Measurements from ENCODE around the gene PHLPP1.

Gene PHLPP1

GRCh38 chr18:62984656-62985315 is 269.4 kb downstream of the PHLPP1 start:
- no peak for DNase-seq (ENCODE audit: low read depth)

- DNase-seq (ENCODE audit: low read depth), result no peak
Measured at GRCh38 chr18:62986490-62986889, 271.1 kb downstream of the PHLPP1 start.

DNA sequence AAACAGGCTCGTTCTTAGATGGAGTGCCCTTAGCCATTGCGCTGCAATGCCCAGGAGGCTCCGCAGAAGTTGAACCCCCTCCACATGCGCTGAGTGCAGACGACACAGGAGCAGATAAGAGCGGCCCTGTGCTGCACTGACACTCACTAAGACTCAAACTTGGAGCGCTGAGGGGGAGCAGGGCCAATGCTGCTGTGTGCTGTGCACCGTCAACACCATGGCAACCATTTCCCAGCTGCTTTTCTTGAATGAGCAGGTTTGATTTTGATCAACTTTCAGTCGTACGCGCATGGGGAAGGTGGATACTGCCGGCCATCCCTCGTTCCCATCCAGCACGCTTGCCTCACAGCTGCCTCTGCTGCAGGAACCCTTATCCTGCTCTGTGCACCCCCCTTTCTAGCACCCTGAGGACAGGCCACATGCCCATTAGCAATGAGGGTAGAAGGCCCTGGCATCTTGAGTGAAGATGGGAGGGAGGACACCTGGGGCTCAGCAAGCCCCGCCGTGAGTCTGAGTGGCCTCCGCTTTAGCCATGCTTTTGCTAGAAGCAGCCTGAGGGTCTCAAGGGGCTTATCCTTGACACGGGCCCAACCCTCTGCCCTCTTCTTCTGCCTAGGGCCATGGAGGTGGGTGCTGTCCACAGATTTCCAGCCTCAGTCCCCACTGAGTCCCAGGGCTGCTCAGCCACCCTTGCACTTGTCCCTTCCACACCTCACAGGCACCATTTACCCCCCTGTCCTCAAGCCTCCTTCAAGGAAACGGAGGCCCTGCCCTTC is 271.9 kb downstream of the PHLPP1 start:
- no peak for DNase-seq (ENCODE audit: low read depth)

DNA sequence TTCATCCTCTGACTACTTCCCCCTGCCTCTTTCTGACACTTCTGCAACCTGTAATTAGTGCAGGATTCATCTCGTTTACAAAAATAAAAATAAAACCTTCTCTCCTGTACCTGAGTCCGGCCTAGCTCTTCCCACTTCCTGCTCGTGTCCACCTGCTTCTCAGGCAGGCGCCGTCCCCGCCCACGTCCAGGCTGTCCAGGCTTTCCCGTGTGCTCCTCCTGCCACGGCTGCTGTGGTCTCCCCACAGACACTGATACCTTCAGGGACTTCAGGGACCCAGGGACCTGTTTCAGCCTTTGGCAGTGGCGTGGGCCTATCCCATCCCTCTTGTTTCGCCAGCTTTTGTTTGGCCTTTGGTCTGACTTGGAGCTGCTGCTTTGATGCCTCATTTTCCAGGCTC is 272.5 kb downstream of the PHLPP1 start:
- DNase-seq (ENCODE audit: low read depth), result no peak

DNA sequence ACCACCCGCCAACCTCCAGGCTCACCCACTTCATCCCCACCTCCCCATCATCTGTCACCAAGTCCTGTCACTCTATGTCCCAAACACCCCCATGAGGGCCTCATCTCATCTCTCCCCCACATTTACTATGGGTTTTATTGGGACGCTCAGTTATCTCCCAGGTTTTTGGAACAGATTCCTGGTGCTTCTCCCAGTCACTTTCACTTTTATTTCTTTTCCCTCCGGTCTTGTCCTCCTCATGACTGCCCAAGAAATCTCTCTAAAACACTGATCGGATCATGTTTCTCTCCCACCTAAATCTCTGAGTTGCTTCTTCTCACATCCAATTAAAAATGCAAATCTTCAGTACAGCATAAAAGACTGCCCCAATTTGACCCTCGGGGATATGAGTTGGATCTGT is 273.1 kb downstream of the PHLPP1 start:
- no peak for DNase-seq (ENCODE audit: low read depth)

DNA sequence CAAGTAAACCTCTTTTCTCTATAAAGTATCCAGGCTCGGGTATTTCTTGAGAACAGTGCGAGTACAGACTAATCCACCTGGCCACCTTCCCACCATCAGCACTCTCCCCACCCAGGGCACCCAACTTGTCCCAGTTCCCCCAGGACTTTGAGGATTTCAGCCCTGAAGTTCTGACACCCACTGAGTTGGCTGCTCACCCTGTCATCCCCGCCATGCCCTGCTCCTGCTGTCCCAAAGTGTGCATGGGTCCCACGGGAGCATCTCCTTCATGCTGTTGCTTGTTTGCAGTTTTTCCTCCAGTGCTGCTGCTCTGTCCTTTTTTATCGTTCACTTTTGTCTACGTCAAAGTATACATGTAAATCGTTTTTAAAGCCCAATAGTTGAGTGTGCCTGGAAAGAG is 273.9 kb downstream of the PHLPP1 start:
- DNase-seq (ENCODE audit: low read depth), result no peak

DNA sequence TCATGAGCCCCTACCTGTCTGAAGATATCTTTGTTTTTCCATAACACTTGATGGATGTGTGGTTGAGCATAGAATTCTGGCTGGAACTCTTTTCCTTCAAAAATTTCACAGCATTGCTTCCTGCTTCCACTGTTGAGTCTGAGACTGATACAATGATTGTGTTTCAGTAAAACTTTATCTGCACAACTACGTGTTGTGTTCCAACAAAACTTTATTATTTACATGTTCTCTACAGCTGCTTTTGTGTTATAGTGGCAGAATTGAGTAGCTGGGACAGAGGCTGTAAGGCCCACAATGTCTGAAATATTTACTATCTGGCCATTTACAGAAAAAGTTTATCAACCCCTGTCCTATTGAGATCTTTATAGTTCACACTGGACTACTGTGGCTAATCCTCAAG is 275.3 kb downstream of the PHLPP1 start:
- DNase-seq (ENCODE audit: low read depth), result no peak

GRCh38 chr18:62991389-62991788 is 276.0 kb downstream of the PHLPP1 start:
- DNase-seq (ENCODE audit: low read depth), result no peak

GRCh38 chr18:62991959-62992358 is 276.6 kb downstream of the PHLPP1 start:
- no peak for DNase-seq (ENCODE audit: low read depth)

DNA sequence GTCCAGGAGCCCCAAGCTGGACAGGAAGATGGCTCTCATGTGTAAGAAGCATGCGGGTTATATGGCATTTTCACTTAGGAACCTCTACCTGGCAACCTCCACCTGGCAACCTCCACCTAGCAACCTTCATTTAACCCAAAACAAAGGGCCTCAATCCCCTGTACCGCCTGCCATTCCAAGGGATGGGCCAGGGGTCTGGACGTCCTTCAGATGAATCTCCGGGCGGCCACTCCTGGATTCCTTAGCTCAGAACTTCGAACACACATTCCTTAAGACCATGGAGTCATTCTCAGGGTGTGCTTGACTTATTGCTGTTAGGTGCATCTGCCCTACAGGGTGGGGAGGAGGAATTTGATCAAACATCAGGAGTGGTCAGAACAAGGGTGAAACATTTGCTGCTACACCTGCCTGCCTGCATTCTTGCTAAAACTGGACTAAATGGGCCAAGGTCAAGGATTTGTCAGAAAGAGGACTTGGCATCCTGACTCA is 277.6 kb downstream of the PHLPP1 start:
- no peak for DNase-seq (ENCODE audit: low read depth)

DNA sequence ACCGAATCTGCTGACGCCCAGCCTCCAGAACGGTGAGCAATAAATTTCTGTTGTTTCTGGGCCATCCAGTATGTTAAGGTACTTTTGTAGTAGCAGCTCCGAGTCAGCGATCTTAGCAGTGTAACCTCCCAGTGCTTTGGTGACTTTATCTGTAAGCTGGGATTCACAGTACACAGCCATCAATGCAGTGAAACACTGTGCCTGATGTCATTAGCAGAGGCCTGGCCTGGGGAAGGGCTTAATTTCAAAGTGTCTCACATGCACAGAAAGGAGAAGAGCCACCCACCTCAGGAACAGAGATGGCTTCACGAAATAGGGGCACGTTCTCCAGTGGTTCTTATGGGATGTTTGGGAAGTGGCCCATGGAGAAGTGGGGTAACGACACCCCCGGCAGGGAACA is 281.2 kb downstream of the PHLPP1 start:
- no peak for DNase-seq (ENCODE audit: low read depth)

DNA sequence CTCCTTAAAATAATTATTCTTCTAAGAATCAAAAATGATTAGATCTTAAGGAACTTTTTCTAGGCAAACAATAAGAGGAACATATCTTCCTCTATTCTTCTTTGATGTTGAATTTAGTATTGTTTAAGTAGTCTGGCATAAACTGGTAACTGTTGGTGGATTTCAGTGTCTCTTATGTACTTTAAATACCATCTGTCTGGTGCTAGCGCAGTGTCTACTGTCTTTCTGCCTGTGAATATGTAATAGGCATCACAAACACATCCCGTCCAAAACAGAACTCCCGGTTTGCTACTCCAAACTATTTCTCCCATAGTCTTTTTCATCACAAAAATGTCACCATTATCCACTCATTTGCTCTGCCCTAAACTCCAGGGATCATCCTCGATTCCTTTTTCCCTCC is 281.7 kb downstream of the PHLPP1 start:
- no peak for DNase-seq (ENCODE audit: low read depth)

DNA sequence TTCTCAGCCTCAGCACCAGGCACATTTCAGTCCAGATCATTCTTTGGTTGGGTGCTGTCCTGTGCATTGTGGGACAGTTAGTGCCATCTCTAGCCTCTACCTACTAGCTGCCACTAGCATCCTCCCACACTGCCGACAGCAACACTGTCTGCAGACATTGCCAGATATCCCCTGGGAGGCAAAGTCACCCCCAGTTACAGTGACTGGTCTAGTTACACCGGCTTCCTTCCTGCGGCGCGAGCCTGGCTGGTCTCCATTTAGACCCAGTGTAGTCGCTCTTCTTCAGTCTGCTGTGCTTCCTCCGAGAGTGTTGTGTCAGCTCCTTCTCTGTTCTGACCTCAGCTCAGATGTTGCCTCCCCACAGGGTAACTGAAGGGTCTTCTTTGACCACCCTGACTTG is 283.1 kb downstream of the PHLPP1 start:
- DNase-seq (ENCODE audit: low read depth), result no peak

DNA sequence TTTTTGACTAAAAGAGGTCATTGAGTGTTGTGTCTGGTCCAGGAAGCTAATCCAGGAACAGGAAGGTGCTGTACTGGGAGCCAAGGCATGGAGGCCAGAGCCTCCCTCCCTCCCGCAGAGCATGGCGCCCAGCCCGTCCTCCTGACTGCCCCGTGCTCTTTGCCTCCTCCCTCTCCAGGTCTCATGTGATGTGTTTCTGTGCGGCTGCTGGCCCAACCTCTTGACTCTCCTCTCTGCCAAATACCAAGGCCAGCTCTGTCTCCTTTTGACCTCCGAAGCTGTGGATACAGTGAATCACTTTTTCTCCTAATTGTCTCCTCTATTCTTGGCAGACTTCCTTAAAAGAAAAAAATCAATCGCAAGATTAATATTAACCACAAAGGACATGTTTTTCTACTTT is 284.1 kb downstream of the PHLPP1 start:
- no peak for DNase-seq (ENCODE audit: low read depth)

GRCh38 chr18:62999921-63000320 is 284.6 kb downstream of the PHLPP1 start:
- no peak for DNase-seq (ENCODE audit: low read depth)

DNA sequence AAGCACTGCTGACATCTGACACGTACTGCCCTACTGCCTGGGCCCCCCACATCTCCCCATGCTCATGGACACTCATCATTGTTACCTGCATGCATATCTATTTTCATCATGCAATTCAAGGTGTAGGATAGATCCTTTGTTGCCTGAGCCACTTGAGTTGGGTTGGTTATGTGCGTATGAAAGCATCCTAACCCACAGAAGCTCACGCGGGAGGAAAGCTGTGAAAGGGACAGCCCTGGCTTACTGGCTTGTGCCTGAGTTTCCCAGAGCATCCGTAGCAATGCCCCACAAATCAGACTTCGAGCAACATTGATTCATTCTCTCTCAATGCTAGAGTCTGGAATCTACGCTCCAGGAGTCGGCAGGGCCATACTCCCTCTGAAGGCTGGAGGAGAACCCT is 285.5 kb downstream of the PHLPP1 start:
- no peak for DNase-seq (ENCODE audit: low read depth)

GRCh38 chr18:63001861-63002260 is 286.5 kb downstream of the PHLPP1 start:
- DNase-seq (ENCODE audit: low read depth), result no peak

- DNase-seq (ENCODE audit: low read depth), result no peak
Measured at GRCh38 chr18:63002305-63002704, 287.0 kb downstream of the PHLPP1 start.

DNA sequence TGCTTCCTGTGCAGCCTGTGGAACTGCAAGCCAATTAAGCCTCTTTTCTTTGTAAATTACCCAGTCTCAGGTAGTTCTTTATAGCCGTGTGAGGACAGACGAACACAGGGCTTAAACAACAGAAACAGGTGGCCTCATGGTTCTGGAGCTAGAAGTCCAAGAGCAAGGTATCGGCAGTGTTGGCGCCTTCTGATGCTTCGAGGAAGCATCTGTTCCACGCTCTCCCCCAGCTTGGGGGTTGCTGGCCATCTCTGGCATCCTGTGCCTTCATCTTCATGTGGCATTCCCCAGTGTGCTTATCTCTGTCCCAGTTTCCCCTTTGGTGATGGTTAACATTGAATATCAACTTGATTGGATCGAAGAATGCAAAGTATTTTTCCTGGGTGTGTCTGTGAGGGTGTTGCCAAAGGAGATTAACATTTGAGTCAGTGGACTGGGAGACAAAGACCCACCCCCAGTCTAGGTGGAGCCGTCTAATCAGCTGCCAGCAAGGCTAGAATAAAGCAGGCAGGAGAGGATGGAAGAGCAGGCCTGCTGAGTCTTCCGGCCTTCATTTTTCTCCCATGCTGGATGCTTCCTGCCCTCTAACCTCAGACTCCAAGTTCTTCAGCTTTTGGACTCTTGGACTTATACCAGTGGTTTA is 287.6 kb downstream of the PHLPP1 start:
- no peak for DNase-seq (ENCODE audit: low read depth)

DNA sequence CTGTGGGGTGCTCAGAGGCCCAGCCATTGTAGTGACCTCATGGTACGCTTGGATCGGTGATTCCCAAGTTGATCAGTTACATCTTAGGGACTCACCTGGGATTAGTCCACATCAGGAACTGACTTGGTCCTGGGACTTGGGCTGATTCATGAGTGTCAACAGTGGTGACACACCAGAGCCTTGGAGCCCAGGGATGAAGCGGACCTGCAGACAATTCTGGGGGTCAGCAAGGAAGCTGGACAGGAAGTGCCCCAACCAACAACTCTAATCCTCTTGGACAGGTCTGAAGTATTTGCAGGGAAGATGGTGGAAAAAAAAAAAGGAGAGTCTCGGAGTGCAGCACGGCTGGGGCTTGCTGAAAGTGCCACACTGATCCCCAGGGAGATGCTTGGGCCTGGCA is 288.6 kb downstream of the PHLPP1 start:
- DNase-seq (ENCODE audit: low read depth), result no peak

DNA sequence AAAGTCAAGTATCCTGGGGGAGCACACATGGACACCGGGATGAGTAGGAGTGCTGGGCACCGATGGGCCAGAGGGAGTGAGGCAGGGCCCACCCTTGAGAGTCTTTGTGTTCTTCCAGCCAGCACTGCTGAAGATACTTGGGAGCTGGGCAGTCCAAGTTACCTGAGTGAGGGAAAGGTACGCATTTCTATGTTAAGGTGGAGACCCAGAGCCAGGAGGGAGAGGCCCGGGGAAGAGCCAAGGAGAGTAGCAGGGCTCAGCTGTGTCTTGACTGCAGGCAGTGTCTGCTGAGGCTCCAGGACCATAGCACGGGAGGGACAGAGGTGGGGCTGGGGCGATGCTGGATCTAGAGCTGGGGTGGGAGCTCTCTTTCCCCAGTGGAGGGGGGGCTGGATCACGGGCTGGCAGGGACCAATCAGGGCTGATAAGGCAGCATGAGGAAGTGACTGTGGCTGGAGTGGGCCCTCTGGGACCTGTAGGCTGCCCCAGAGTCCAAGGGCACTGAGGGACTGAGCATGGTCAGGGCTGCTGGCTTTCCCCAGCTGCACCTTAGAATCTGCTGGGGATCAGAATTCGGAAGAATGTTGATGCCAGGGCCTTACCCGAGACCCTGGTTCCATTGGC is 289.2 kb downstream of the PHLPP1 start:
- no peak for DNase-seq (ENCODE audit: low read depth)

DNA sequence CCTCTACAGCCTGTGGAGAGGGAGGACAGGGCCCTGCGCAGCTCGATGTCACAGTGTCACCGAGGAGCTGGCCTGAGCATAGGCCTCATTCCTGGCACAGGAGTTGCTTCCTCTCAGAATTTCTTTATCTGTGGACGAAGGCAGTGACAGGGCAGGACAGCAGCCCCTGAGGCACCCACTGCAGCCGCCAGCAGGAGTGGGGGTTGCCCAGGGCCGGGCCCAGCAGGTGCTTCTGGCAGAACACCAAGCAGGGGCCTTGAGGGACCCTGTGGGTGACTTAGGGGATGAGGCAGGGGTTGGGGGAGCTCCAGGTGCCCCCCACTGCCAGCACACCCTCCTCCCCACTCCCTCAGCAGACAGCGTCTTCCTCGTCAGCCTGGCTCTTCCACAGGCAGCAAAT is 290.0 kb downstream of the PHLPP1 start:
- DNase-seq (ENCODE audit: low read depth), result no peak

- no peak for DNase-seq (ENCODE audit: low read depth)
Measured at GRCh38 chr18:63007231-63007630, 291.9 kb downstream of the PHLPP1 start.
